ENCODE data around the gene ARL13B. TPM values are rescaled to one million over a fixed set of nuclear protein-coding genes. Genes with fewer than 3 reads are reported as not detected.
"Not testable (repeated sequence)": the region's sequence is repeated elsewhere in the genome, so short reads cannot be mapped to it uniquely, and the experiment has no call there.

Gene ARL13B
- total and polyA plus RNA-seq, 2 donors (not counting 3 experiments of a cell fraction or from before 2014, with no cell fraction given), result 3.8 to 8.6 TPM

- H3K9me1 ChIP-seq (replicated peaks; ENCODE audit: control insufficient read depth, extremely low read depth, insufficient read depth, low read length); H3K9me3 ChIP-seq (replicated peaks; ENCODE audit: control insufficient read depth, insufficient read depth, low read length); intact Hi-C loops (cut with micrococcal nuclease); POLR2A ChIA-PET; H2AFZ ChIP-seq (ENCODE audit: low read depth, low read length); H3K4me2 ChIP-seq (ENCODE audit: insufficient read depth, low read length); H3K9ac ChIP-seq (replicated peaks; ENCODE audit: extremely low read depth, insufficient read depth, low read length); H3K4me3 ChIP-seq (replicated peaks in 1 of 3; ENCODE audit: insufficient read depth in 1 of 3, low read depth in 1 of 3, low read length in 3 of 3); H3K79me2 ChIP-seq (ENCODE audit: control insufficient read depth, insufficient read depth, low read length); H3K27me3 ChIP-seq (ENCODE audit: control insufficient read depth in 2 of 2, insufficient read depth in 2 of 2, low read length in 2 of 2); CTCF ChIA-PET; BruUV-seq (replicated peaks); DNase-seq (ENCODE audit: low read depth, low spot score); H3K36me3 ChIP-seq (ENCODE audit: control insufficient read depth in 2 of 2, extremely low read depth in 1 of 2, insufficient read depth in 2 of 2, low read length in 2 of 2); H4K20me1 ChIP-seq (replicated peaks; ENCODE audit: control insufficient read depth, extremely low read depth, insufficient read depth, low read length); dilution Hi-C loops (cut with MboI; ENCODE audit: extremely low pct_ligation_motif_present, low sequenced_read_pairs); H3K27ac ChIP-seq (ENCODE audit: insufficient read depth, low read depth, low read length); H3K4me1 ChIP-seq (ENCODE audit: control insufficient read depth, extremely low read depth, insufficient read depth, low read length); FAIRE-seq: not testable (repeated sequence)
These were observed 14.8 kb upstream of the ARL13B start for GRCh38 chr3:93965106-93965505.

DNA sequence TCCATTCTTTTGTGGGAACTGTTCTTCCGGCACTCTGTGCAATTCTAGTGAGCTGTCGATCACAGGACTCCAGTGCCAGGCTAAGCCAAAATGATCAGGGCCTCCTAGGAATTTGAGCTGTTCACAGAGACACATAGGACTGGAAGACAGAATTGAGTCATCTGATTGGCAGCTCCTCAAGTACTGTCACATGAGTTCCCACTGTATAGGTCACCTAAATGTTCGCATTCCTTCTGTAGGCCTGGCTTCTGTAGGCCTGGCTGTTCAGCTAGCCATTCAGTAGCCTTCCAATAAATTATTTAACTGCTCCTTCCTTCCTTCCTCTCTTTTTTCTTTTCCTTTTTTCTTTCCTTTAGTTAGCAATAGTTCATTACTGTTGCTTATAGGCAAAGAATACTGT, 10.5 kb upstream of the ARL13B start:
- Histone ChIP-seq H3K9me3 (replicated peaks; ENCODE audit: control insufficient read depth, insufficient read depth, low read length) (no peaks in the 10 kb centered on the region), H2AFZ (ENCODE audit: low read depth, low read length) (no peak overlapping the region), H3K4me3 (replicated peaks in 1 of 3; ENCODE audit: insufficient read depth in 1 of 3, low read depth in 1 of 3, low read length in 3 of 3) (no peak overlapping the region), H3K79me2 (ENCODE audit: control insufficient read depth, insufficient read depth, low read length) (no peaks in the 10 kb centered on the region), H3K27me3 (ENCODE audit: control insufficient read depth in 2 of 2, insufficient read depth in 2 of 2, low read length in 2 of 2) (no peaks in the 10 kb centered on the region), H3K36me3 (ENCODE audit: control insufficient read depth in 2 of 2, extremely low read depth in 1 of 2, insufficient read depth in 2 of 2, low read length in 2 of 2) (no peaks in the 10 kb centered on the region), H3K4me2 (ENCODE audit: insufficient read depth, low read length) (no peak overlapping the region), H3K4me1 (ENCODE audit: control insufficient read depth, extremely low read depth, insufficient read depth, low read length) (peaks cover 7% of the 10 kb centered on the region), H3K9me1 (replicated peaks; ENCODE audit: control insufficient read depth, extremely low read depth, insufficient read depth, low read length) (no peaks in the 10 kb centered on the region), H4K20me1 (replicated peaks; ENCODE audit: control insufficient read depth, extremely low read depth, insufficient read depth, low read length) (no peaks in the 10 kb centered on the region), H3K27ac (ENCODE audit: insufficient read depth, low read depth, low read length) (no peak overlapping the region), H3K9ac (replicated peaks; ENCODE audit: extremely low read depth, insufficient read depth, low read length) (no peak overlapping the region)
- dilution Hi-C loops (cut with MboI; ENCODE audit: extremely low pct_ligation_motif_present, low sequenced_read_pairs), result no loop called here
- ChIA-PET POLR2A (no interaction called here), CTCF (no interaction called here)
- no peak for FAIRE-seq
- no peak for DNase-seq (ENCODE audit: low read depth, low spot score)
- TF ChIP-seq, protein P1, sequence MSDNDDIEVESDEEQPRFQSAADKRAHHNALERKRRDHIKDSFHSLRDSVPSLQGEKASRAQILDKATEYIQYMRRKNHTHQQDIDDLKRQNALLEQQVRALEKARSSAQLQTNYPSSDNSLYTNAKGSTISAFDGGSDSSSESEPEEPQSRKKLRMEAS (IDR thresholded peaks at IDR 0.05; ENCODE audit: insufficient read depth, insufficient read length), result no peak
- TF ChIP-seq JUN (IDR thresholded peaks at IDR 0.05; ENCODE audit: borderline replicate concordance, insufficient read depth, insufficient read length, low read depth) (no peak), MYC (IDR thresholded peaks at IDR 0.05; ENCODE audit: low read depth, low read length) (no peak), CTCF (IDR thresholded peaks at IDR 0.05; ENCODE audit: extremely low read depth in 1 of 2, insufficient read depth in 1 of 2, low read depth in 1 of 2, low read length in 2 of 2) (no peak), POLR2A (IDR thresholded peaks at IDR 0.05; ENCODE audit: low read depth, low read length) (no peak), EZH2 (IDR thresholded peaks at IDR 0.05; ENCODE audit: borderline replicate concordance, low read depth, low read length, severe bottlenecking) (no peak), GATA2 (IDR thresholded peaks at IDR 0.05; ENCODE audit: insufficient read depth, insufficient read length, low read depth, low read length) (no peak), POLR2AphosphoS5 (IDR thresholded peaks at IDR 0.05; ENCODE audit: insufficient read depth, low read depth, low read length) (no peak), FOS (IDR thresholded peaks at IDR 0.05; ENCODE audit: borderline replicate concordance, insufficient read depth, low read length) (no peak)
- intact Hi-C loops (cut with micrococcal nuclease), result no loop called here
- no TSS peak for BruUV-seq (replicated peaks)
